ENCODE data around the gene DNAJC4.

- TF ChIP-seq CTCF (IDR thresholded peaks at IDR 0.05): no peak
- no peak for TF ChIP-seq POLR2AphosphoS5 (IDR thresholded peaks at IDR 0.05)
Observed at GRCh38 chr11:64219354-64219684, 11.0 kb upstream of the DNAJC4 start.

All from transverse colon (tissue), 4 donors.